K562 (cell line): ENCODE results near the gene SLC5A6. TPM values are rescaled to one million over a fixed set of nuclear protein-coding genes. Genes with fewer than 3 reads are reported as not detected.

Experiments used
- CBX5 ChIP-seq: IDR thresholded peaks from 2 replicates; pipeline ENCODE4 v1.6.1; 2014; ENCODE audit warnings: low read depth, borderline replicate concordance
- CGGBP1 ChIP-seq: fragments of 250-450 bp; sonication (Bioruptor Pico); IDR thresholded peaks from 2 replicates; pipeline ENCODE4 v1.9.0; 2021; ENCODE audit warnings: mild to moderate bottlenecking
- ERF ChIP-seq: fragments of 450-650 bp; formaldehyde crosslinking; IDR thresholded peaks from 2 replicates; pipeline ENCODE4 v1.4.0; 2020; ENCODE audit warnings: mild to moderate bottlenecking, mixed read lengths
- FOS ChIP-seq: IDR thresholded peaks from 3 replicates; pipeline ENCODE4 v1.6.1; 2011; ENCODE audit not compliant: insufficient read length; ENCODE audit errors: extremely low read depth
- FOXJ2 ChIP-seq: fragments of 200-800 bp; sonication (Bioruptor generic); IDR thresholded peaks from 2 replicates; pipeline ENCODE4 v1.6.1; 2016; ENCODE audit warnings: missing genetic modification characterization, missing compliant biosample characterization
- FOXO4 ChIP-seq: fragments of 450-650 bp; formaldehyde crosslinking; IDR thresholded peaks from 2 replicates; pipeline ENCODE4 v1.4.0; 2020; ENCODE audit warnings: mild to moderate bottlenecking, moderate library complexity
- FOXP4 ChIP-seq: sonication (generic); formaldehyde crosslinking; IDR thresholded peaks from 2 replicates; pipeline ENCODE4 v1.8.0; 2022; ENCODE audit warnings: mild to moderate bottlenecking, missing genetic modification reagents, borderline replicate concordance
- MAZ ChIP-seq, 2 experiments: fragments of 450-650 bp in 1 of 2; sonication (generic) in 1 of 2; formaldehyde crosslinking; IDR thresholded peaks in 1 of 2; conservative IDR thresholded peaks in 1 of 2; 2 replicates each; pipeline versions ENCODE4 v1.4.0 to v1.5.0; 2020; ENCODE audit warnings: mild to moderate bottlenecking in 1 of 2, missing genetic modification reagents in 1 of 2
- NRF1 ChIP-seq, 2 experiments: fragments of 450-650 bp; IDR thresholded peaks in 1 of 2; conservative IDR thresholded peaks in 1 of 2; 2 replicates each; pipeline ENCODE4 v1.6.1; 2014; ENCODE audit warnings: mild to moderate bottlenecking in 2 of 2
- PHB ChIP-seq: fragments of 250-450 bp; sonication (Bioruptor Pico); IDR thresholded peaks from 2 replicates; pipeline ENCODE4 v1.5.0; 2021
- POLR3G ChIP-seq: IDR thresholded peaks from 2 replicates; pipeline ENCODE4 v1.6.1; 2011; ENCODE audit not compliant: insufficient read length, insufficient replicate concordance; ENCODE audit errors: extremely low read depth
- PTRF ChIP-seq: fragments of 450-650 bp; IDR thresholded peaks from 2 replicates; pipeline ENCODE4 v1.6.1; 2016; ENCODE audit warnings: mild to moderate bottlenecking, missing genetic modification characterization, missing compliant biosample characterization
- SAP30 ChIP-seq: fragments of 200-600 bp; sonication (generic); IDR thresholded peaks from 2 replicates; pipeline ENCODE4 v1.6.1; 2012; ENCODE audit warnings: borderline replicate concordance, low read depth, mild to moderate bottlenecking, moderate library complexity, low read length, control low read depth, inconsistent platforms; ENCODE audit not compliant: insufficient read depth, poor library complexity, severe bottlenecking
- SRSF3 ChIP-seq: fragments of 200-400 bp; formaldehyde crosslinking; IDR thresholded peaks from 2 replicates; pipeline ENCODE4 v1.6.1; 2016; ENCODE audit warnings: mild to moderate bottlenecking, low read length, moderate library complexity; ENCODE audit not compliant: insufficient read depth
- TEAD4 ChIP-seq, 2 experiments: sonication (generic) in 1 of 2; formaldehyde crosslinking in 1 of 2; IDR thresholded peaks; 2 replicates each; pipeline versions ENCODE4 v1.6.1 to v1.8.0; 2012 to 2022; ENCODE audit warnings: borderline replicate concordance in 1 of 2, inconsistent platforms in 1 of 2, low read length in 1 of 2, mild to moderate bottlenecking in 1 of 2, missing genetic modification reagents in 1 of 2
- ZFP91 ChIP-seq: sonication (generic); formaldehyde crosslinking; IDR thresholded peaks from 2 replicates; pipeline ENCODE4 v1.8.0; 2022; ENCODE audit warnings: mild to moderate bottlenecking, missing genetic modification reagents
- ZNF124 ChIP-seq: sonication (generic); formaldehyde crosslinking; IDR thresholded peaks from 2 replicates; pipeline ENCODE4 v1.8.1; 2022; ENCODE audit warnings: missing genetic modification reagents
- ZNF232 ChIP-seq: sonication (generic); formaldehyde crosslinking; IDR thresholded peaks from 2 replicates; pipeline ENCODE4 v1.8.0; 2022; ENCODE audit warnings: mild to moderate bottlenecking, missing genetic modification reagents
- ZNF444 ChIP-seq: fragments of 250-450 bp; sonication (Bioruptor Pico); IDR thresholded peaks from 2 replicates; pipeline ENCODE4 v1.4.0; 2020; ENCODE audit warnings: mild to moderate bottlenecking, moderate library complexity
- ZNF507 ChIP-seq: conservative IDR thresholded peaks from 2 replicates; pipeline ENCODE4 v1.6.1; 2017; ENCODE audit warnings: missing genetic modification characterization, missing compliant biosample characterization
- polyA plus RNA-seq, 8 experiments: library from polyadenylated mRNA; depleted of rRNA in 4 of 8; stranded (reverse) in 5 of 8; unstranded in 3 of 8; fragments of >200 nt; fragmentation: Nextera tagmentation in 2 of 8; fragmentation: Illumina TruSeq in 1 of 8; extraction: Ambion mirVana in 2 of 8; extraction: Trizol in 1 of 8; gene quantifications; 2 replicates each; pipeline versions ENCODE4 v1.2.1 to v1.2.3, GENCODE V29; 2011 to 2014; ENCODE audit warnings: inconsistent platforms in 1 of 8, missing spikeins in 1 of 8
- total RNA-seq, 7 experiments: library from RNA; depleted of rRNA in 6 of 7; stranded (reverse); fragments of >200 nt in 6 of 7; fragmentation: Illumina TruSeq in 2 of 7; extraction: Trizol in 2 of 7; gene quantifications; 2 replicates each; pipeline versions ENCODE4 v1.2.1 to v1.2.3, GENCODE V29; 2011 to 2021; ENCODE audit warnings: low replicate concordance in 1 of 7
- TF ChIP-seq, protein P1 (sequence below): fragments of 450-650 bp; formaldehyde crosslinking; IDR thresholded peaks from 2 replicates; pipeline ENCODE4 v1.4.0; 2020; ENCODE audit warnings: mild to moderate bottlenecking, moderate library complexity

Gene SLC5A6
- total and polyA plus RNA-seq, 9 of the 15 experiments (the other 6 are each of a cell fraction or from before 2014, with no cell fraction given): 32.6 to 137 (median 107) TPM

GRCh38 chr2:27249891-27250651, 38.0 kb upstream of the SLC5A6 start (continued):
- TF ChIP-seq FOXP4 (CRISPR knock-in tag): no peak
- TF ChIP-seq CBX5: no peak
- TF ChIP-seq FOXO4: no peak
- TF ChIP-seq ZNF444 (CRISPR knock-in tag): no peak
- no peak for TF ChIP-seq SRSF3
- TF ChIP-seq FOS: no peak
- TF ChIP-seq SAP30: no peak
- TF ChIP-seq ERF: no peak
- TF ChIP-seq ZNF507 (tag): no peak
- no peak for TF ChIP-seq ZNF124 (CRISPR knock-in tag)
- no peak for TF ChIP-seq FOXJ2 (tag)
- no peak for TF ChIP-seq ZFP91
- no peak for TF ChIP-seq PHB (CRISPR knock-in tag)
- TF ChIP-seq PTRF (tag): no peak
- no peak for TF ChIP-seq NRF1 (conservative IDR thresholded peaks at IDR 0.05 in 1 of 2, IDR thresholded peaks at IDR 0.05 in 1 of 2)
- TF ChIP-seq, protein P1, sequence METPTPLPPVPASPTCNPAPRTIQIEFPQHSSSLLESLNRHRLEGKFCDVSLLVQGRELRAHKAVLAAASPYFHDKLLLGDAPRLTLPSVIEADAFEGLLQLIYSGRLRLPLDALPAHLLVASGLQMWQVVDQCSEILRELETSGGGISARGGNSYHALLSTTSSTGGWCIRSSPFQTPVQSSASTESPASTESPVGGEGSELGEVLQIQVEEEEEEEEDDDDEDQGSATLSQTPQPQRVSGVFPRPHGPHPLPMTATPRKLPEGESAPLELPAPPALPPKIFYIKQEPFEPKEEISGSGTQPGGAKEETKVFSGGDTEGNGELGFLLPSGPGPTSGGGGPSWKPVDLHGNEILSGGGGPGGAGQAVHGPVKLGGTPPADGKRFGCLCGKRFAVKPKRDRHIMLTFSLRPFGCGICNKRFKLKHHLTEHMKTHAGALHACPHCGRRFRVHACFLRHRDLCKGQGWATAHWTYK (CRISPR knock-in tag): no peak
- TF ChIP-seq ZNF232 (CRISPR knock-in tag): no peak
- TF ChIP-seq POLR3G: no peak
- TF ChIP-seq CGGBP1: no peak
- no peak for TF ChIP-seq TEAD4 (IDR thresholded peaks at IDR 0.05; ENCODE audit: low read length)
- no peak for TF ChIP-seq TEAD4 (CRISPR knock-in tag; IDR thresholded peaks at IDR 0.05; ENCODE audit: borderline replicate concordance)
- peak; percentile 72 to 93; a peak in 3 of 4 replicates for TF ChIP-seq MAZ (CRISPR knock-in tag; conservative IDR thresholded peaks at IDR 0.05 in 1 of 2, IDR thresholded peaks at IDR 0.05 in 1 of 2)
